Adrenal gland (tissue), 5 donors: ENCODE measurements around the gene SH3BGRL2.

Experiments used
- CTCF ChIP-seq, 6 experiments: fragments of 450-650 bp in 4 of 6; fragments of 200-600 bp in 2 of 6; sonication (generic) in 1 of 6; IDR thresholded peaks; 1 replicate in 5 of 6; 2 replicates in 1 of 6; pipeline versions ENCODE4 v1.5.1 to v1.8.0; 2016 to 2021; ENCODE audit warnings: antibody characterized with exemption in 6 of 6, mild to moderate bottlenecking in 2 of 6, moderate library complexity in 1 of 6
- POLR2A ChIP-seq, 2 donors: fragments of 450-650 bp; IDR thresholded peaks; one replicate each; pipeline ENCODE4 v1.6.1; 2017; ENCODE audit warnings: antibody characterized with exemption in 2 of 2, mild to moderate bottlenecking in 2 of 2, moderate library complexity in 1 of 2
- donor health status: DM: no; HTN: no; CAD: no.

GRCh38 chr6:79610306-79611009 is 20.7 kb upstream of the SH3BGRL2 start:
- no peak for TF ChIP-seq POLR2A (IDR thresholded peaks at IDR 0.05)
- no peak for TF ChIP-seq CTCF (IDR thresholded peaks at IDR 0.05)
